ENCODE results near the gene SLC16A13. TPM values are rescaled to one million over a fixed set of nuclear protein-coding genes. Genes with fewer than 3 reads are reported as not detected.

SLC16A13 gene
- total RNA-seq, 1 donor from 2014 or later, result 10.1 TPM

GRCh38 chr17:7029096-7029495 lies 6.7 kb upstream of the SLC16A13 start:
- intact Hi-C loops (cut with DNase I), result no loop called here
- H3K4me3 ChIP-seq, result peak overlapping the region; percentile 21
- H3K36me3 ChIP-seq, result no peaks in the 10 kb centered on the region
- H3K9me3 ChIP-seq, result no peaks in the 10 kb centered on the region
- peaks cover 19% of the 10 kb centered on the region for H3K4me1 ChIP-seq
- TF ChIP-seq CTCF (IDR thresholded peaks at IDR 0.05), result no peak
- ATAC-seq (no peak), DNase-seq (no peak)
- no peaks in the 10 kb centered on the region for H3K27me3 ChIP-seq
- H3K27ac ChIP-seq, result peak overlapping the region; percentile 36

GRCh38 chr17:7029659-7030058 lies 6.2 kb upstream of the SLC16A13 start:
- Histone ChIP-seq H3K27ac (peak overlapping the region; percentile 36), H3K9me3 (no peaks in the 10 kb centered on the region), H3K4me1 (peaks cover 24% of the 10 kb centered on the region), H3K27me3 (no peaks in the 10 kb centered on the region), H3K4me3 (peak overlapping the region; percentile 21), H3K36me3 (no peaks in the 10 kb centered on the region)
- TF ChIP-seq CTCF (IDR thresholded peaks at IDR 0.05), result no peak
- DNase-seq (no peak), ATAC-seq (peak; percentile 62)
- intact Hi-C loops (cut with DNase I), result no loop called here

- Histone ChIP-seq H3K9me3 (no peaks in the 10 kb centered on the region), H3K4me1 (peaks cover 14% of the 10 kb centered on the region), H3K27me3 (no peaks in the 10 kb centered on the region), H3K36me3 (no peaks in the 10 kb centered on the region), H3K4me3 (peak overlapping the region; percentile 76), H3K27ac (peak overlapping the region; percentile 90)
- TF ChIP-seq CTCF (IDR thresholded peaks at IDR 0.05), result no peak
- intact Hi-C loops (cut with DNase I), result no loop called here
- ATAC-seq (peak; percentile 15), DNase-seq (no peak)
Observed at GRCh38 chr17:7034955-7035590, 742 bp upstream of the SLC16A13 start.

DNA sequence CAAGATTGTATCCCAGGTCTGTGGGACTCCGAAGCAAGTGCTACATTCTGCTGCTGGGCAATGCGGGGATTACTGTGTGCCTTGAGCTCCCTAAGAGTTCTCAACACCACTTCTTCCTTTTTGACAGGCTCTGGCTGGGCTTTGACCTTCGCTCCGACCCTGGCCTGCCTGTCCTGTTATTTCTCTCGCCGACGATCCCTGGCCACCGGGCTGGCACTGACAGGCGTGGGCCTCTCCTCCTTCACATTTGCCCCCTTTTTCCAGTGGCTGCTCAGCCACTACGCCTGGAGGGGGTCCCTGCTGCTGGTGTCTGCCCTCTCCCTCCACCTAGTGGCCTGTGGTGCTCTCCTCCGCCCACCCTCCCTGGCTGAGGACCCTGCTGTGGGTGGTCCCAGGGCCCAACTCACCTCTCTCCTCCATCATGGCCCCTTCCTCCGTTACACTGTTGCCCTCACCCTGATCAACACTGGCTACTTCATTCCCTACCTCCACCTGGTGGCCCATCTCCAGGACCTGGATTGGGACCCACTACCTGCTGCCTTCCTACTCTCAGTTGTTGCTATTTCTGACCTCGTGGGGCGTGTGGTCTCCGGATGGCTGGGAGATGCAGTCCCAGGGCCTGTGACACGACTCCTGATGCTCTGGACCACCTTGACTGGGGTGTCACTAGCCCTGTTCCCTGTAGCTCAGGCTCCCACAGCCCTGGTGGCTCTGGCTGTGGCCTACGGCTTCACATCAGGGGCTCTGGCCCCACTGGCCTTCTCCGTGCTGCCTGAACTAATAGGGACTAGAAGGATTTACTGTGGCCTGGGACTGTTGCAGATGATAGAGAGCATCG lies 2.4 kb downstream of the SLC16A13 start:
- Histone ChIP-seq H3K4me3 (no peak overlapping the region), H3K27ac (no peak overlapping the region), H3K9me3 (no peaks in the 10 kb centered on the region), H3K36me3 (no peaks in the 10 kb centered on the region), H3K4me1 (peaks cover 25% of the 10 kb centered on the region), H3K27me3 (no peaks in the 10 kb centered on the region)
- DNase-seq (no peak), ATAC-seq (no peak)
- TF ChIP-seq CTCF (IDR thresholded peaks at IDR 0.05), result no peak
- intact Hi-C loops (cut with DNase I), result no loop called here

DNA sequence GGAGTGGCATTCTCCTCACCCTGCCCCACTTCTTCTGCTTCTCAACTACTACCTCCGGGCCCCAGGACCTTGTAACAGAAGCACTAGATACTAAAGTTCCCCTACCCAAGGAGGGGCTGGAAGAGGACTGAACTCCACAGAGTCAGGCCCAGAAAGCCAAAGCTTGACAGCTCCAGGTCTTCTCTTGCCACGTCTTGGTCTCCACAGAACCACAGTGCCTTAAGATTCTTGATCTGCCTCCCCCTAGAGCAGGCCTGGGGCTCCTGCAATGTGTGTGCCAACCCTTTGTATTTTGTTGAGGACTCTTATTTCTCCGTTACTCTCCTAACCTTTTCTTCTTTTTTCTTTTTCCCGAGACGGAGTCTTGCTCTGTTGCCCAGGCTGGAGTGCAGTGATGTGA lies 4.0 kb downstream of the SLC16A13 start:
- no peaks in the 10 kb centered on the region for H3K27me3 ChIP-seq
- H3K4me1 ChIP-seq, result peaks cover 25% of the 10 kb centered on the region
- ATAC-seq (no peak), DNase-seq (no peak)
- no peak for TF ChIP-seq CTCF (IDR thresholded peaks at IDR 0.05)
- H3K4me3 ChIP-seq, result no peak overlapping the region
- H3K9me3 ChIP-seq, result no peaks in the 10 kb centered on the region
- H3K27ac ChIP-seq, result no peak overlapping the region
- intact Hi-C loops (cut with DNase I), result no loop called here
- no peaks in the 10 kb centered on the region for H3K36me3 ChIP-seq

All from upper lobe of right lung (tissue), 1 donor.